Activated CD8-positive, alpha-beta T cell treated with anti-CD3 and anti-CD28 coated beads, Interleukin-2, amount 10 ng/mL, durations not matched to agents 7 days and 5 days (primary cell): ENCODE data around the gene ASTN2. TPM values are rescaled to one million over a fixed set of nuclear protein-coding genes. Genes with fewer than 3 reads are reported as not detected.

Experiments used
- ATAC-seq: fragments of 150-1000 bp; cut with Tn5 transposase; one replicate; pipeline ENCODE4 v1.10.0; 2021; ENCODE audit warnings: moderate library complexity
- CTCF ChIA-PET: fragments of 350-600 bp; sonication (Branson Sonifier 250); formaldehyde crosslinking; loops from one replicate; lab custom pipeline; 2021; ENCODE audit warnings: antibody characterized with exemption; lab: Charles Lee
- POLR2A ChIA-PET: fragments of 350-600 bp; sonication (Branson Sonifier 250); formaldehyde crosslinking; loops from one replicate; lab custom pipeline; 2021; ENCODE audit warnings: antibody characterized with exemption; lab: Charles Lee
- DNase-seq: peaks from one replicate; pipeline ENCODE4 v3.0.0-alpha.2; 2020
- H3K27ac Mint-ChIP-seq: one replicate; pipeline ENCODE4 v1.8.0; 2021; ENCODE audit warnings: mild to moderate bottlenecking, mixed read lengths
- H3K27me3 Mint-ChIP-seq: one replicate; pipeline ENCODE4 v1.8.0; 2021; ENCODE audit warnings: low read depth, mixed read lengths
- H3K36me3 Mint-ChIP-seq: one replicate; pipeline ENCODE4 v1.8.0; 2021; ENCODE audit warnings: low read depth, mixed read lengths
- H3K4me1 Mint-ChIP-seq: one replicate; pipeline ENCODE4 v1.8.0; 2021; ENCODE audit warnings: low read depth, mixed read lengths
- H3K4me3 Mint-ChIP-seq: one replicate; pipeline ENCODE4 v1.8.0; 2021; ENCODE audit warnings: mild to moderate bottlenecking, mixed read lengths
- H3K9me3 Mint-ChIP-seq: one replicate; pipeline ENCODE4 v1.8.0; 2022; ENCODE audit warnings: mixed read lengths; ENCODE audit not compliant: insufficient read depth
- total RNA-seq, 2 experiments: library from RNA; stranded (reverse); gene quantifications; one replicate each; pipeline ENCODE4 v1.2.3, GENCODE V29; 2021

ASTN2 gene
- total RNA-seq, 2 experiments from 2014 or later, result 4.7 to 4.9 TPM

- H3K9me3 Mint-ChIP-seq, result no peaks in the 10 kb centered on the region
- DNase-seq (no peak), ATAC-seq (no peak)
- H3K4me1 Mint-ChIP-seq, result peaks cover 2% of the 10 kb centered on the region
- H3K27me3 Mint-ChIP-seq, result no peaks in the 10 kb centered on the region
- H3K36me3 Mint-ChIP-seq, result no peaks in the 10 kb centered on the region
- CTCF ChIA-PET, result no interaction called here
- POLR2A ChIA-PET, result no interaction called here
- no peak overlapping the region for H3K27ac Mint-ChIP-seq
- H3K4me3 Mint-ChIP-seq, result no peak overlapping the region
Observed at GRCh38 chr9:116716438-116716837, 698.4 kb downstream of the ASTN2 start.

- CTCF ChIA-PET, result no interaction called here
- H3K36me3 Mint-ChIP-seq, result no peaks in the 10 kb centered on the region
- no peaks in the 10 kb centered on the region for H3K9me3 Mint-ChIP-seq
Observed at GRCh38 chr9:116715751-116716150, 699.1 kb downstream of the ASTN2 start.

GRCh38 chr9:116713271-116713670, 701.6 kb downstream of the ASTN2 start:
- H3K36me3 Mint-ChIP-seq, result no peaks in the 10 kb centered on the region
- ChIA-PET CTCF (no interaction called here), POLR2A (no interaction called here)
- DNase-seq (no peak), ATAC-seq (no peak)
- no peak overlapping the region for H3K27ac Mint-ChIP-seq
- H3K4me3 Mint-ChIP-seq, result no peak overlapping the region
- no peaks in the 10 kb centered on the region for H3K9me3 Mint-ChIP-seq
- H3K27me3 Mint-ChIP-seq, result no peaks in the 10 kb centered on the region
- peaks cover 2% of the 10 kb centered on the region for H3K4me1 Mint-ChIP-seq

More at GRCh38 chr9:116715751-116716150, 699.1 kb downstream of the ASTN2 start:
- H3K4me3 Mint-ChIP-seq, result no peak overlapping the region
- DNase-seq (no peak), ATAC-seq (no peak)
- H3K27ac Mint-ChIP-seq, result no peak overlapping the region
- peaks cover 2% of the 10 kb centered on the region for H3K4me1 Mint-ChIP-seq
- no peaks in the 10 kb centered on the region for H3K27me3 Mint-ChIP-seq
- POLR2A ChIA-PET, result no interaction called here

- no peaks in the 10 kb centered on the region for H3K36me3 Mint-ChIP-seq
- no peaks in the 10 kb centered on the region for H3K27me3 Mint-ChIP-seq
- H3K4me3 Mint-ChIP-seq, result no peak overlapping the region
- peaks cover 2% of the 10 kb centered on the region for H3K4me1 Mint-ChIP-seq
- ATAC-seq (no peak), DNase-seq (no peak)
- ChIA-PET CTCF (no interaction called here), POLR2A (no interaction called here)
- no peak overlapping the region for H3K27ac Mint-ChIP-seq
- H3K9me3 Mint-ChIP-seq, result no peaks in the 10 kb centered on the region
Observed at GRCh38 chr9:116712781-116713180, 702.1 kb downstream of the ASTN2 start.

- H3K9me3 Mint-ChIP-seq, result no peaks in the 10 kb centered on the region
- no peak for DNase-seq
- H3K4me1 Mint-ChIP-seq, result peaks cover 5% of the 10 kb centered on the region
- no peaks in the 10 kb centered on the region for H3K27me3 Mint-ChIP-seq
- H3K27ac Mint-ChIP-seq, result no peak overlapping the region
- H3K36me3 Mint-ChIP-seq, result peaks cover 13% of the 10 kb centered on the region
- no peak for ATAC-seq
- H3K4me3 Mint-ChIP-seq, result no peak overlapping the region
- CTCF ChIA-PET, result no interaction called here
- POLR2A ChIA-PET, result no interaction called here
Observed at GRCh38 chr9:116706310-116707290, 708.3 kb downstream of the ASTN2 start.

GRCh38 chr9:116705531-116705930, 709.3 kb downstream of the ASTN2 start:
- ATAC-seq (no peak), DNase-seq (no peak)
- Mint-ChIP-seq H3K4me1 (peaks cover 15% of the 10 kb centered on the region), H3K36me3 (peaks cover 23% of the 10 kb centered on the region), H3K27me3 (no peaks in the 10 kb centered on the region), H3K9me3 (no peaks in the 10 kb centered on the region), H3K27ac (no peak overlapping the region), H3K4me3 (no peak overlapping the region)
- CTCF ChIA-PET, result no interaction called here
- POLR2A ChIA-PET, result no interaction called here

GRCh38 chr9:116704470-116704869, 710.4 kb downstream of the ASTN2 start:
- ATAC-seq (no peak), DNase-seq (no peak)
- Mint-ChIP-seq H3K9me3 (no peaks in the 10 kb centered on the region), H3K4me1 (peaks cover 15% of the 10 kb centered on the region), H3K27ac (no peak overlapping the region), H3K4me3 (no peak overlapping the region), H3K36me3 (peaks cover 33% of the 10 kb centered on the region), H3K27me3 (no peaks in the 10 kb centered on the region)
- POLR2A ChIA-PET, result no interaction called here
- CTCF ChIA-PET, result no interaction called here

- ChIA-PET POLR2A (no interaction called here), CTCF (no interaction called here)
- no peak overlapping the region for H3K27ac Mint-ChIP-seq
- ATAC-seq, result no peak
- H3K9me3 Mint-ChIP-seq, result no peaks in the 10 kb centered on the region
- peaks cover 15% of the 10 kb centered on the region for H3K4me1 Mint-ChIP-seq
- H3K36me3 Mint-ChIP-seq, result peaks cover 42% of the 10 kb centered on the region
- no peak for DNase-seq
- H3K27me3 Mint-ChIP-seq, result no peaks in the 10 kb centered on the region
- no peak overlapping the region for H3K4me3 Mint-ChIP-seq
Observed at GRCh38 chr9:116703634-116704033, 711.2 kb downstream of the ASTN2 start.

- H3K27ac Mint-ChIP-seq, result no peak overlapping the region
- no peak for DNase-seq
- peaks cover 56% of the 10 kb centered on the region for H3K36me3 Mint-ChIP-seq
- no peak for ATAC-seq
- no peaks in the 10 kb centered on the region for H3K9me3 Mint-ChIP-seq
- peaks cover 15% of the 10 kb centered on the region for H3K4me1 Mint-ChIP-seq
- ChIA-PET POLR2A (no interaction called here), CTCF (no interaction called here)
- no peaks in the 10 kb centered on the region for H3K27me3 Mint-ChIP-seq
- no peak overlapping the region for H3K4me3 Mint-ChIP-seq
Observed at GRCh38 chr9:116701940-116702642, 712.8 kb downstream of the ASTN2 start.

GRCh38 chr9:116700882-116701865, 713.7 kb downstream of the ASTN2 start:
- CTCF ChIA-PET, result no interaction called here
- Mint-ChIP-seq H3K27me3 (no peaks in the 10 kb centered on the region), H3K4me1 (peaks cover 15% of the 10 kb centered on the region), H3K27ac (no peak overlapping the region), H3K36me3 (peaks cover 62% of the 10 kb centered on the region), H3K9me3 (no peaks in the 10 kb centered on the region), H3K4me3 (no peak overlapping the region)
- POLR2A ChIA-PET, result interaction anchor here (0.6 kb wide), 1 partner anchor 10 kb away, joined by 3 read pairs; no protein-coding TSS in a partner anchor
- no peak for DNase-seq
- no peak for ATAC-seq

- Mint-ChIP-seq H3K36me3 (peaks cover 65% of the 10 kb centered on the region), H3K9me3 (no peaks in the 10 kb centered on the region), H3K4me3 (no peak overlapping the region), H3K4me1 (peaks cover 15% of the 10 kb centered on the region), H3K27me3 (no peaks in the 10 kb centered on the region), H3K27ac (no peak overlapping the region)
- POLR2A ChIA-PET, result interaction anchor here (0.6 kb wide), 1 partner anchor 9 kb away, joined by 3 read pairs; no protein-coding TSS in a partner anchor
- CTCF ChIA-PET, result no interaction called here
- DNase-seq (no peak), ATAC-seq (no peak)
Observed at GRCh38 chr9:116700279-116700678, 714.6 kb downstream of the ASTN2 start.
